Measurements from ENCODE around the gene HES7.

- TF ChIP-seq CTCF (IDR thresholded peaks at IDR 0.05) (no peak), POLR2A (IDR thresholded peaks at IDR 0.05) (no peak)
Measured at GRCh38 chr17:8155231-8155995, 31.5 kb upstream of the HES7 start.
